NCI-H526 treated with DMSO at 0.1 percent for 48 hours (cell line): ENCODE measurements around the gene EPM2AIP1.
A peak's percentile ranks its signal among the peaks of the same experiment; 100 is the strongest.
"Not testable (repeated sequence)": the region's sequence is repeated elsewhere in the genome, so short reads cannot be mapped to it uniquely, and the experiment has no call there.

ENCODE experiments used
- DNase-seq: peaks from one replicate; lab custom pipeline; 2025; lab: John Stamatoyannopoulos, UW

The EPM2AIP1 gene

GRCh38 chr3:36954452-36955134 is 38.3 kb downstream of the EPM2AIP1 start:
- no peak for DNase-seq

- not testable (repeated sequence) for DNase-seq
These were observed 45.1 kb downstream of the EPM2AIP1 start for GRCh38 chr3:36947814-36948213.

GRCh38 chr3:36945333-36945980 is 47.5 kb downstream of the EPM2AIP1 start:
- DNase-seq, result no peak

GRCh38 chr3:36944641-36945270 is 48.2 kb downstream of the EPM2AIP1 start, which contains the start of gene TRANK1:
Gene TRANK1, minus strand, starts transcription at chr3:36945054. Its CDS starts 245 bp downstream, at chr3:36944809.
- DNase-seq, result no peak

- peak; percentile 40 for DNase-seq
These were observed 48.8 kb downstream of the EPM2AIP1 start for GRCh38 chr3:36944012-36944640.

GRCh38 chr3:36943601-36944000 is 49.3 kb downstream of the EPM2AIP1 start:
- DNase-seq, result no peak

- DNase-seq, result no peak
These were observed 50.2 kb downstream of the EPM2AIP1 start for GRCh38 chr3:36942638-36943248.

- DNase-seq, result no peak
These were observed 51.3 kb downstream of the EPM2AIP1 start for GRCh38 chr3:36941658-36942057.

- DNase-seq, result no peak
These were observed 51.8 kb downstream of the EPM2AIP1 start for GRCh38 chr3:36941162-36941561.

- DNase-seq, result no peak
These were observed 55.4 kb downstream of the EPM2AIP1 start for GRCh38 chr3:36937492-36937891.
